ENCODE measurements around the gene NMRK1. TPM values are rescaled to one million over a fixed set of nuclear protein-coding genes. Genes with fewer than 3 reads are reported as not detected.

Gene NMRK1
- total RNA-seq, 6 experiments from 2014 or later: 19.6 to 29.9 (median 21.9) TPM

- Histone ChIP-seq H3K4me1 (no peaks in the 10 kb centered on the region), H3K36me3 (peaks cover 0 to 42% (median 3%) of the 10 kb centered on the region in 4 donors), H3K27ac (no peak overlapping the region), H3K4me3 (no peak overlapping the region), H3K27me3 (no peaks in the 10 kb centered on the region), H3K9me3 (no peaks in the 10 kb centered on the region)
- intact Hi-C loops (cut with DNase I): no loop called here
- WGBS (ENCODE audit: insufficient coverage, low coverage, low lambda C conversion rate, missing lambda C conversion rate): 90% methylated on average over 3 of the region's 3 CpGs
- TF ChIP-seq POLR2A (IDR thresholded peaks at IDR 0.05) (no peak), CTCF (IDR thresholded peaks at IDR 0.05) (no peak)
- ATAC-seq (no peak), DNase-seq (no peak)
Measured at GRCh38 chr9:75131700-75132099, 43.7 kb upstream of the NMRK1 start.

GRCh38 chr9:75130621-75131230 lies 42.8 kb upstream of the NMRK1 start:
- Histone ChIP-seq H3K4me3 (no peak overlapping the region), H3K36me3 (peaks cover 0 to 42% (median 3%) of the 10 kb centered on the region in 4 donors), H3K4me1 (no peaks in the 10 kb centered on the region), H3K27me3 (no peaks in the 10 kb centered on the region), H3K9me3 (no peaks in the 10 kb centered on the region), H3K27ac (no peak overlapping the region)
- 59% methylated on average over 5 of the region's 5 CpGs for WGBS (ENCODE audit: insufficient coverage, low coverage, low lambda C conversion rate, missing lambda C conversion rate)
- no peak for ATAC-seq
- DNase-seq: no peak
- intact Hi-C loops (cut with DNase I): no loop called here
- TF ChIP-seq POLR2A (IDR thresholded peaks at IDR 0.05) (no peak), CTCF (IDR thresholded peaks at IDR 0.05) (no peak)

- TF ChIP-seq POLR2A (IDR thresholded peaks at IDR 0.05) (no peak), CTCF (IDR thresholded peaks at IDR 0.05) (no peak)
- Histone ChIP-seq H3K4me3 (no peak overlapping the region), H3K27me3 (no peaks in the 10 kb centered on the region), H3K9me3 (no peaks in the 10 kb centered on the region), H3K27ac (no peak overlapping the region), H3K36me3 (peaks cover 0 to 38% (median 3%) of the 10 kb centered on the region in 4 donors), H3K4me1 (no peaks in the 10 kb centered on the region)
- DNase-seq (no peak), ATAC-seq (no peak)
- intact Hi-C loops (cut with DNase I): no loop called here
- WGBS (ENCODE audit: insufficient coverage, low coverage, low lambda C conversion rate, missing lambda C conversion rate): 96% methylated on average over 5 of the region's 5 CpGs
Measured at GRCh38 chr9:75130172-75130571, 42.2 kb upstream of the NMRK1 start.

- no peak for TF ChIP-seq POLR2A (IDR thresholded peaks at IDR 0.05)
- TF ChIP-seq CTCF (IDR thresholded peaks at IDR 0.05): no peak
- Histone ChIP-seq H3K27me3 (no peaks in the 10 kb centered on the region), H3K9me3 (no peaks in the 10 kb centered on the region), H3K4me1 (no peaks in the 10 kb centered on the region), H3K36me3 (peaks cover 0 to 24% (median 2%) of the 10 kb centered on the region in 4 donors), H3K4me3 (no peak overlapping the region), H3K27ac (no peak overlapping the region)
- ATAC-seq (no peak), DNase-seq (no peak)
- WGBS (ENCODE audit: insufficient coverage, low coverage, low lambda C conversion rate, missing lambda C conversion rate): 89% methylated on average over 2 of the region's 2 CpGs
- intact Hi-C loops (cut with DNase I): no loop called here
Measured at GRCh38 chr9:75128535-75128934, 40.6 kb upstream of the NMRK1 start.
